Keratinocyte (primary cell): ENCODE data around the gene AGAP1.

Experiments
- EZH2 ChIP-seq: IDR thresholded peaks from one replicate; pipeline ENCODE4 v1.6.1; 2012; ENCODE audit warnings: inconsistent platforms, mild to moderate bottlenecking, low read length, moderate library complexity
- TF ChIP-seq, protein P1 (sequence below), 3 experiments: IDR thresholded peaks in 1 of 3; conservative IDR thresholded peaks in 1 of 3; optimal IDR thresholded peaks in 1 of 3; 2 replicates in 2 of 3; 3 replicates in 1 of 3; pipeline versions ENCODE3 to v1.5.1; 2011; ENCODE audit warnings: low read length in 3 of 3, mild to moderate bottlenecking in 3 of 3, moderate library complexity in 2 of 3, control low read depth in 1 of 3, inconsistent platforms in 1 of 3; ENCODE audit not compliant: insufficient read depth in 2 of 3; ENCODE audit errors: extremely low read depth in 1 of 3

DNA sequence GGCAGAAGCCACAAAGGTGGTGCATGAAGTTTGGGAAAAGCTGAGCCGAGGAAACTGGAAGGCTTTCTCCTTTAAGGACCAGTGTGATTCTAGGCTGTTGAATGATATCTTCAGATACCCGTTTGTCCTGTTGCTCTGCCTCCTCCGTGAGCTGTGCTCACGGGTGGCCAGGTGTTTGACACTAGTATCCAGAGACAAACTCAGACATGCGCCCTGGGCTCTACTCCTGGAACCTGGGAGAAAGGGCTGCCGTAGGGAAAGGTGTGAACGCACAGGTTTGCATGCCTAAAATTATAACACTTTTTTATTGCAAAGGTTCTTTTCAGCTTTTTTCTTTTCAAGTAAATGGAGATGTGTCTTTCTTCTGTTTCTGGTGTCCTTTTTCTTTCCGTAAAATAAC is 81.6 kb downstream of the AGAP1 start:
- TF ChIP-seq, protein P1, sequence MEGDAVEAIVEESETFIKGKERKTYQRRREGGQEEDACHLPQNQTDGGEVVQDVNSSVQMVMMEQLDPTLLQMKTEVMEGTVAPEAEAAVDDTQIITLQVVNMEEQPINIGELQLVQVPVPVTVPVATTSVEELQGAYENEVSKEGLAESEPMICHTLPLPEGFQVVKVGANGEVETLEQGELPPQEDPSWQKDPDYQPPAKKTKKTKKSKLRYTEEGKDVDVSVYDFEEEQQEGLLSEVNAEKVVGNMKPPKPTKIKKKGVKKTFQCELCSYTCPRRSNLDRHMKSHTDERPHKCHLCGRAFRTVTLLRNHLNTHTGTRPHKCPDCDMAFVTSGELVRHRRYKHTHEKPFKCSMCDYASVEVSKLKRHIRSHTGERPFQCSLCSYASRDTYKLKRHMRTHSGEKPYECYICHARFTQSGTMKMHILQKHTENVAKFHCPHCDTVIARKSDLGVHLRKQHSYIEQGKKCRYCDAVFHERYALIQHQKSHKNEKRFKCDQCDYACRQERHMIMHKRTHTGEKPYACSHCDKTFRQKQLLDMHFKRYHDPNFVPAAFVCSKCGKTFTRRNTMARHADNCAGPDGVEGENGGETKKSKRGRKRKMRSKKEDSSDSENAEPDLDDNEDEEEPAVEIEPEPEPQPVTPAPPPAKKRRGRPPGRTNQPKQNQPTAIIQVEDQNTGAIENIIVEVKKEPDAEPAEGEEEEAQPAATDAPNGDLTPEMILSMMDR (optimal IDR thresholded peaks at IDR 0.05 in 1 of 3, IDR thresholded peaks at IDR 0.05 in 1 of 3, conservative IDR thresholded peaks at IDR 0.05 in 1 of 3; ENCODE audit: extremely low read depth in 1 of 3, insufficient read depth in 2 of 3, low read length in 3 of 3) = no peak
- TF ChIP-seq EZH2 = no peak
